Measurements from ENCODE around the gene TUBGCP3.

The TUBGCP3 gene

GRCh38 chr13:112576768-112577167, 11.2 kb downstream of the TUBGCP3 start:
- Histone ChIP-seq H3K36me3 (ENCODE audit: control insufficient read depth, insufficient read depth, low read length) (no peaks in the 10 kb centered on the region), H3K27ac (ENCODE audit: low read depth, low read length, severe bottlenecking) (no peak overlapping the region), H3K4me1 (ENCODE audit: control insufficient read depth, insufficient read depth, low read length, poor library complexity, severe bottlenecking) (no peaks in the 10 kb centered on the region), H3K9me3 (ENCODE audit: control insufficient read depth, low read length) (peaks cover 7% of the 10 kb centered on the region), H3K4me3 (ENCODE audit: extremely low read depth, insufficient read depth, low read length, poor library complexity, severe bottlenecking) (no peak overlapping the region)

GRCh38 chr13:112576191-112576590, 11.8 kb downstream of the TUBGCP3 start:
- WGBS, 2 experiments (ENCODE audit: insufficient coverage in 2 of 2): 60% methylated on average over 1 of the region's 4 CpGs; no CpG with 5 or more reads in 1 of the 2 experiments
- Histone ChIP-seq H3K36me3 (ENCODE audit: control insufficient read depth, insufficient read depth, low read length) (no peaks in the 10 kb centered on the region), H3K9me3 (ENCODE audit: control insufficient read depth, low read length) (peaks cover 7% of the 10 kb centered on the region), H3K4me1 (ENCODE audit: control insufficient read depth, insufficient read depth, low read length, poor library complexity, severe bottlenecking) (no peaks in the 10 kb centered on the region), H3K4me3 (ENCODE audit: extremely low read depth, insufficient read depth, low read length, poor library complexity, severe bottlenecking) (no peak overlapping the region), H3K27ac (ENCODE audit: low read depth, low read length, severe bottlenecking) (no peak overlapping the region)

GRCh38 chr13:112575675-112576074, 12.3 kb downstream of the TUBGCP3 start:
- WGBS, 2 experiments (ENCODE audit: insufficient coverage in 2 of 2): 90 to 100% methylated on average over 2 of the region's 5 CpGs
- no peak overlapping the region for H3K27ac ChIP-seq (ENCODE audit: low read depth, low read length, severe bottlenecking)
- no peaks in the 10 kb centered on the region for H3K36me3 ChIP-seq (ENCODE audit: control insufficient read depth, insufficient read depth, low read length)
- no peaks in the 10 kb centered on the region for H3K4me1 ChIP-seq (ENCODE audit: control insufficient read depth, insufficient read depth, low read length, poor library complexity, severe bottlenecking)
- peaks cover 7% of the 10 kb centered on the region for H3K9me3 ChIP-seq (ENCODE audit: control insufficient read depth, low read length)
- H3K4me3 ChIP-seq (ENCODE audit: extremely low read depth, insufficient read depth, low read length, poor library complexity, severe bottlenecking): no peak overlapping the region

- Histone ChIP-seq H3K27ac (ENCODE audit: low read depth, low read length, severe bottlenecking) (no peak overlapping the region), H3K9me3 (ENCODE audit: control insufficient read depth, low read length) (peaks cover 7% of the 10 kb centered on the region), H3K36me3 (ENCODE audit: control insufficient read depth, insufficient read depth, low read length) (no peaks in the 10 kb centered on the region), H3K4me1 (ENCODE audit: control insufficient read depth, insufficient read depth, low read length, poor library complexity, severe bottlenecking) (no peaks in the 10 kb centered on the region), H3K4me3 (ENCODE audit: extremely low read depth, insufficient read depth, low read length, poor library complexity, severe bottlenecking) (no peak overlapping the region)
- WGBS, 2 experiments (ENCODE audit: insufficient coverage in 2 of 2): 80% methylated on average over 2 of the region's 7 CpGs; no CpG with 5 or more reads in 1 of the 2 experiments
These were observed 12.9 kb downstream of the TUBGCP3 start for GRCh38 chr13:112574834-112575613.

GRCh38 chr13:112574416-112574815, 13.5 kb downstream of the TUBGCP3 start:
- no peak overlapping the region for H3K4me3 ChIP-seq (ENCODE audit: extremely low read depth, insufficient read depth, low read length, poor library complexity, severe bottlenecking)
- H3K27ac ChIP-seq (ENCODE audit: low read depth, low read length, severe bottlenecking): no peak overlapping the region
- H3K9me3 ChIP-seq (ENCODE audit: control insufficient read depth, low read length): peaks cover 7% of the 10 kb centered on the region
- H3K36me3 ChIP-seq (ENCODE audit: control insufficient read depth, insufficient read depth, low read length): no peaks in the 10 kb centered on the region
- 100% methylated on average over 1 of the region's 1 CpG; no CpG with 5 or more reads in 1 of the 2 experiments for WGBS, 2 experiments (ENCODE audit: insufficient coverage in 2 of 2)
- no peaks in the 10 kb centered on the region for H3K4me1 ChIP-seq (ENCODE audit: control insufficient read depth, insufficient read depth, low read length, poor library complexity, severe bottlenecking)

- WGBS, 2 experiments (ENCODE audit: insufficient coverage in 2 of 2): 80 to 87% methylated on average over 1 to 2 of the region's 2 CpGs
- peaks cover 7% of the 10 kb centered on the region for H3K9me3 ChIP-seq (ENCODE audit: control insufficient read depth, low read length)
- peaks cover 2% of the 10 kb centered on the region for H3K36me3 ChIP-seq (ENCODE audit: control insufficient read depth, insufficient read depth, low read length)
- no peaks in the 10 kb centered on the region for H3K4me1 ChIP-seq (ENCODE audit: control insufficient read depth, insufficient read depth, low read length, poor library complexity, severe bottlenecking)
- H3K27ac ChIP-seq (ENCODE audit: low read depth, low read length, severe bottlenecking): no peak overlapping the region
- H3K4me3 ChIP-seq (ENCODE audit: extremely low read depth, insufficient read depth, low read length, poor library complexity, severe bottlenecking): no peak overlapping the region
These were observed 14.2 kb downstream of the TUBGCP3 start for GRCh38 chr13:112573710-112574109.

- no CpG with 5 or more reads among the region's 5 CpGs for WGBS, 2 experiments (ENCODE audit: insufficient coverage in 2 of 2)
These were observed 15.6 kb downstream of the TUBGCP3 start for GRCh38 chr13:112572366-112572765.

GRCh38 chr13:112569821-112570220, 18.1 kb downstream of the TUBGCP3 start:
- H3K27ac ChIP-seq (ENCODE audit: low read depth, low read length, severe bottlenecking): no peak overlapping the region
- H3K36me3 ChIP-seq (ENCODE audit: control insufficient read depth, insufficient read depth, low read length): peaks cover 20% of the 10 kb centered on the region
- no peak overlapping the region for H3K4me3 ChIP-seq (ENCODE audit: extremely low read depth, insufficient read depth, low read length, poor library complexity, severe bottlenecking)
- H3K9me3 ChIP-seq (ENCODE audit: control insufficient read depth, low read length): no peaks in the 10 kb centered on the region
- H3K4me1 ChIP-seq (ENCODE audit: control insufficient read depth, insufficient read depth, low read length, poor library complexity, severe bottlenecking): no peaks in the 10 kb centered on the region
- WGBS, 2 experiments (ENCODE audit: insufficient coverage in 2 of 2): 84 to 90% methylated on average over 4 to 7 of the region's 7 CpGs

More at GRCh38 chr13:112572366-112572765, 15.6 kb downstream of the TUBGCP3 start:
- Histone ChIP-seq H3K9me3 (ENCODE audit: control insufficient read depth, low read length) (peaks cover 4% of the 10 kb centered on the region), H3K36me3 (ENCODE audit: control insufficient read depth, insufficient read depth, low read length) (peaks cover 12% of the 10 kb centered on the region), H3K4me3 (ENCODE audit: extremely low read depth, insufficient read depth, low read length, poor library complexity, severe bottlenecking) (no peak overlapping the region), H3K27ac (ENCODE audit: low read depth, low read length, severe bottlenecking) (no peak overlapping the region), H3K4me1 (ENCODE audit: control insufficient read depth, insufficient read depth, low read length, poor library complexity, severe bottlenecking) (no peaks in the 10 kb centered on the region)

- 88 to 94% methylated on average over 2 to 3 of the region's 5 CpGs for WGBS, 2 experiments (ENCODE audit: insufficient coverage in 2 of 2)
- Histone ChIP-seq H3K4me1 (ENCODE audit: control insufficient read depth, insufficient read depth, low read length, poor library complexity, severe bottlenecking) (no peaks in the 10 kb centered on the region), H3K27ac (ENCODE audit: low read depth, low read length, severe bottlenecking) (no peak overlapping the region), H3K36me3 (ENCODE audit: control insufficient read depth, insufficient read depth, low read length) (peaks cover 31% of the 10 kb centered on the region), H3K4me3 (ENCODE audit: extremely low read depth, insufficient read depth, low read length, poor library complexity, severe bottlenecking) (no peak overlapping the region), H3K9me3 (ENCODE audit: control insufficient read depth, low read length) (no peaks in the 10 kb centered on the region)
These were observed 20.6 kb downstream of the TUBGCP3 start for GRCh38 chr13:112567161-112567862.

GRCh38 chr13:112562786-112563383, 25.1 kb downstream of the TUBGCP3 start:
- no peak overlapping the region for H3K27ac ChIP-seq (ENCODE audit: low read depth, low read length, severe bottlenecking)

More at GRCh38 chr13:112562786-112563383, 25.1 kb downstream of the TUBGCP3 start:
- Histone ChIP-seq H3K36me3 (ENCODE audit: control insufficient read depth, insufficient read depth, low read length) (peaks cover 40% of the 10 kb centered on the region), H3K4me1 (ENCODE audit: control insufficient read depth, insufficient read depth, low read length, poor library complexity, severe bottlenecking) (no peaks in the 10 kb centered on the region), H3K4me3 (ENCODE audit: extremely low read depth, insufficient read depth, low read length, poor library complexity, severe bottlenecking) (no peak overlapping the region), H3K9me3 (ENCODE audit: control insufficient read depth, low read length) (no peaks in the 10 kb centered on the region)
- WGBS, 2 experiments (ENCODE audit: insufficient coverage in 2 of 2): 88 to 98% methylated on average over 9 to 14 of the region's 18 CpGs
